H9 (cell line): ENCODE results near the gene CRHR1. TPM values are rescaled to one million over a fixed set of nuclear protein-coding genes. Genes with fewer than 3 reads are reported as not detected.

ENCODE experiments used
- DNase-seq: peaks from one replicate; pipeline ENCODE4 v3.0.0-alpha.2; 2017
- H2AFZ ChIP-seq: one replicate; pipeline ENCODE4 v1.6.1; 2013; ENCODE audit warnings: mild to moderate bottlenecking, low read length, control low read depth, moderate library complexity
- H2AK5ac ChIP-seq: 2 replicates; pipeline ENCODE4 v1.6.1; 2013; ENCODE audit warnings: low read length, control low read depth, mixed read lengths; ENCODE audit not compliant: insufficient read length
- H2BK120ac ChIP-seq: one replicate; pipeline ENCODE4 v1.6.1; 2013; ENCODE audit warnings: low read depth, mild to moderate bottlenecking, low read length, control low read depth, inconsistent platforms; ENCODE audit not compliant: poor library complexity, severe bottlenecking
- H2BK12ac ChIP-seq: 2 replicates; pipeline ENCODE4 v1.6.1; 2013; ENCODE audit warnings: low read length, control low read depth, mixed read lengths, low read depth; ENCODE audit not compliant: insufficient read length
- H2BK15ac ChIP-seq: 2 replicates; pipeline ENCODE4 v1.6.1; 2013; ENCODE audit warnings: low read depth, low read length, control low read depth
- H2BK20ac ChIP-seq: one replicate; pipeline ENCODE4 v1.6.1; 2013; ENCODE audit warnings: low read depth, mild to moderate bottlenecking, low read length, control low read depth, inconsistent platforms; ENCODE audit not compliant: poor library complexity, severe bottlenecking
- H2BK5ac ChIP-seq: 2 replicates; pipeline ENCODE4 v1.6.1; 2013; ENCODE audit warnings: low read length, control low read depth, mixed read lengths; ENCODE audit not compliant: insufficient read length
- H3K14ac ChIP-seq: 2 replicates; pipeline ENCODE4 v1.6.1; 2013; ENCODE audit warnings: low read length, control low read depth; ENCODE audit not compliant: insufficient read depth
- H3K18ac ChIP-seq: 2 replicates; pipeline ENCODE4 v1.6.1; 2013; ENCODE audit warnings: low read depth, mild to moderate bottlenecking, mixed read lengths, low read length, control low read depth; ENCODE audit not compliant: insufficient read length
- H3K23ac ChIP-seq: 2 replicates; pipeline ENCODE4 v1.6.1; 2013; ENCODE audit warnings: low read length, control low read depth, mixed read lengths, low read depth; ENCODE audit not compliant: insufficient read length
- H3K23me2 ChIP-seq: 2 replicates; pipeline ENCODE4 v1.6.1; 2013; ENCODE audit warnings: low read depth, mild to moderate bottlenecking, mixed read lengths, low read length, control low read depth; ENCODE audit not compliant: insufficient read length, poor library complexity, severe bottlenecking
- H3K27ac ChIP-seq: 2 replicates; pipeline ENCODE4 v1.5.1; 2013; ENCODE audit warnings: low read length, control low read depth, mixed read lengths, low read depth; ENCODE audit not compliant: insufficient read length
- H3K27me3 ChIP-seq: 2 replicates; pipeline ENCODE4 v1.6.1; 2013; ENCODE audit warnings: low read length, control low read depth, inconsistent platforms; ENCODE audit not compliant: insufficient read depth
- H3K4ac ChIP-seq: 2 replicates; pipeline ENCODE4 v1.6.1; 2013; ENCODE audit warnings: low read depth, mild to moderate bottlenecking, control low read depth, inconsistent platforms, low read length, moderate library complexity
- H3K4me1 ChIP-seq: 2 replicates; pipeline ENCODE4 v1.6.1; 2013; ENCODE audit warnings: low read length, control low read depth, inconsistent platforms; ENCODE audit not compliant: insufficient read depth
- H3K4me2 ChIP-seq: 2 replicates; pipeline ENCODE4 v1.6.1; 2013; ENCODE audit warnings: low read length, control low read depth, mixed read lengths; ENCODE audit not compliant: insufficient read length, insufficient read depth
- H3K56ac ChIP-seq: 2 replicates; pipeline ENCODE4 v1.6.1; 2013; ENCODE audit warnings: low read depth, mild to moderate bottlenecking, mixed read lengths, low read length, control low read depth; ENCODE audit not compliant: insufficient read length
- H3K79me1 ChIP-seq: 2 replicates; pipeline ENCODE4 v1.6.1; 2013; ENCODE audit warnings: low read depth, mild to moderate bottlenecking, moderate library complexity, low read length, control low read depth, inconsistent platforms; ENCODE audit not compliant: insufficient read depth, poor library complexity, severe bottlenecking
- H3K79me2 ChIP-seq: 2 replicates; pipeline ENCODE4 v1.6.1; 2013; ENCODE audit warnings: low read length, control low read depth, inconsistent platforms; ENCODE audit not compliant: insufficient read depth
- H3K9ac ChIP-seq: 2 replicates; pipeline ENCODE4 v1.6.1; 2013; ENCODE audit warnings: low read length, control low read depth, mixed read lengths; ENCODE audit not compliant: insufficient read length; ENCODE audit errors: extremely low read depth
- H3K9me3 ChIP-seq: one replicate; pipeline ENCODE4 v1.6.1; 2013; ENCODE audit warnings: low read depth, low read length, inconsistent platforms; ENCODE audit not compliant: control insufficient read depth
- H3T11ph ChIP-seq: one replicate; pipeline ENCODE4 v1.6.1; 2013; ENCODE audit warnings: mild to moderate bottlenecking, low read length, control low read depth, inconsistent platforms
- H4K20me1 ChIP-seq: one replicate; pipeline ENCODE4 v1.6.1; 2013; ENCODE audit not compliant: control insufficient read depth, insufficient read length, insufficient read depth
- H4K5ac ChIP-seq: 2 replicates; pipeline ENCODE4 v1.6.1; 2013; ENCODE audit warnings: low read depth, mild to moderate bottlenecking, mixed read lengths, low read length, control low read depth; ENCODE audit not compliant: insufficient read length
- H4K8ac ChIP-seq: replicated peaks from 2 replicates; pipeline ENCODE4 v1.6.1; 2013; ENCODE audit warnings: low read length, control low read depth, mixed read lengths, low read depth; ENCODE audit not compliant: insufficient read length
- H4K91ac ChIP-seq: 2 replicates; pipeline ENCODE4 v1.6.1; 2013; ENCODE audit warnings: low read depth, mild to moderate bottlenecking, moderate library complexity, mixed read lengths, low read length, control low read depth; ENCODE audit not compliant: insufficient read length
- H3K27ac Mint-ChIP-seq, 3 experiments: 2 replicates in 2 of 3; 3 replicates in 1 of 3; pipeline ENCODE4 v1.8.0; 2020 to 2021; ENCODE audit warnings: mixed read lengths in 3 of 3, mild to moderate bottlenecking in 1 of 3, moderate library complexity in 1 of 3
- H3K27me3 Mint-ChIP-seq: 2 replicates; pipeline ENCODE4 v1.8.0; 2021; ENCODE audit warnings: low read depth, mild to moderate bottlenecking, moderate library complexity, mixed read lengths
- H3K36me3 Mint-ChIP-seq, 3 experiments: 2 replicates in 2 of 3; 3 replicates in 1 of 3; pipeline ENCODE4 v1.8.0; 2020 to 2021; ENCODE audit warnings: low read depth in 3 of 3, mixed read lengths in 3 of 3; ENCODE audit not compliant: insufficient read depth in 1 of 3
- H3K4me1 Mint-ChIP-seq, 2 experiments: 2 replicates each; pipeline ENCODE4 v1.8.0; 2020; ENCODE audit warnings: mixed read lengths in 2 of 2
- H3K4me3 Mint-ChIP-seq, 2 experiments: 2 replicates in 1 of 2; 3 replicates in 1 of 2; pipeline ENCODE4 v1.8.0; 2020 to 2021; ENCODE audit warnings: mild to moderate bottlenecking in 2 of 2, mixed read lengths in 2 of 2, moderate library complexity in 1 of 2
- H3K9me3 Mint-ChIP-seq, 2 experiments: 2 replicates in 1 of 2; 3 replicates in 1 of 2; pipeline ENCODE4 v1.8.0; 2020; ENCODE audit warnings: mild to moderate bottlenecking in 2 of 2, mixed read lengths in 2 of 2, moderate library complexity in 1 of 2
- WGBS: extraction: QIAGEN DNeasy Blood & Tissue Kit; methylation state at CpG from one replicate; pipeline ENCODE4 v1.1.7; 2013; ENCODE audit warnings: missing lambda C conversion rate, low lambda C conversion rate, mixed read lengths; ENCODE audit not compliant: insufficient read length; ENCODE audit errors: extremely low coverage; 5-methylcytosine and 5-hydroxymethylcytosine counted together
- total RNA-seq: library from RNA; stranded (reverse); gene quantifications from 2 replicates; pipeline ENCODE4 v1.2.1, GENCODE V29; 2021
- TF ChIP-seq, protein P1 (sequence below): fragments of 200-600 bp; sonication (generic); conservative IDR thresholded peaks from 3 replicates; pipeline ENCODE4 v1.8.0; 2021; ENCODE audit warnings: antibody characterized with exemption, mild to moderate bottlenecking

The CRHR1 gene
- total RNA-seq, 1 experiment from 2014 or later: 0.52 TPM

- Histone ChIP-seq H3K9me3 (no peaks in the 10 kb centered on the region), H2AFZ (no peak overlapping the region), H2BK20ac (no peak overlapping the region), H4K5ac (no peak overlapping the region), H3T11ph (no peak overlapping the region), H3K4me2 (no peak overlapping the region), H3K9ac (no peak overlapping the region), H3K27me3 (no peaks in the 10 kb centered on the region), H4K20me1 (no peaks in the 10 kb centered on the region), H2BK5ac (no peak overlapping the region), H2BK15ac (no peak overlapping the region), H4K91ac (no peak overlapping the region), H2AK5ac (no peak overlapping the region), H4K8ac (no peak overlapping the region), H3K23me2 (no peaks in the 10 kb centered on the region), H3K79me2 (no peaks in the 10 kb centered on the region), H3K23ac (no peak overlapping the region), H3K18ac (no peak overlapping the region), H3K56ac (no peak overlapping the region), H3K14ac (no peak overlapping the region), H2BK120ac (no peak overlapping the region), H3K79me1 (no peaks in the 10 kb centered on the region), H3K27ac (no peak overlapping the region), H2BK12ac (no peak overlapping the region), H3K4ac (no peak overlapping the region), H3K4me1 (no peaks in the 10 kb centered on the region)
- DNase-seq: no peak
- TF ChIP-seq, protein P1, sequence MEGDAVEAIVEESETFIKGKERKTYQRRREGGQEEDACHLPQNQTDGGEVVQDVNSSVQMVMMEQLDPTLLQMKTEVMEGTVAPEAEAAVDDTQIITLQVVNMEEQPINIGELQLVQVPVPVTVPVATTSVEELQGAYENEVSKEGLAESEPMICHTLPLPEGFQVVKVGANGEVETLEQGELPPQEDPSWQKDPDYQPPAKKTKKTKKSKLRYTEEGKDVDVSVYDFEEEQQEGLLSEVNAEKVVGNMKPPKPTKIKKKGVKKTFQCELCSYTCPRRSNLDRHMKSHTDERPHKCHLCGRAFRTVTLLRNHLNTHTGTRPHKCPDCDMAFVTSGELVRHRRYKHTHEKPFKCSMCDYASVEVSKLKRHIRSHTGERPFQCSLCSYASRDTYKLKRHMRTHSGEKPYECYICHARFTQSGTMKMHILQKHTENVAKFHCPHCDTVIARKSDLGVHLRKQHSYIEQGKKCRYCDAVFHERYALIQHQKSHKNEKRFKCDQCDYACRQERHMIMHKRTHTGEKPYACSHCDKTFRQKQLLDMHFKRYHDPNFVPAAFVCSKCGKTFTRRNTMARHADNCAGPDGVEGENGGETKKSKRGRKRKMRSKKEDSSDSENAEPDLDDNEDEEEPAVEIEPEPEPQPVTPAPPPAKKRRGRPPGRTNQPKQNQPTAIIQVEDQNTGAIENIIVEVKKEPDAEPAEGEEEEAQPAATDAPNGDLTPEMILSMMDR: no peak
- no CpG with 5 or more reads among the region's 9 CpGs for WGBS
- no peaks in the 10 kb centered on the region for H3K36me3 Mint-ChIP-seq
- no peak overlapping the region for H3K27ac Mint-ChIP-seq
- no peaks in the 10 kb centered on the region for H3K9me3 Mint-ChIP-seq
- H3K4me3 Mint-ChIP-seq: no peak overlapping the region
- H3K27me3 Mint-ChIP-seq: peaks cover 4% of the 10 kb centered on the region
- H3K4me1 Mint-ChIP-seq: peaks cover 3 to 12% of the 10 kb centered on the region in 2 experiments; a peak in 2 of 4 replicates
Observed at GRCh38 chr17:45837603-45838002, 53.5 kb downstream of the CRHR1 start.
